GM19372 (cell line): Measurements from ENCODE around the gene COL6A3.

Source experiments
- ATAC-seq: cut with Tn5 transposase; IDR thresholded peaks from one replicate; pipeline ENCODE4 v1.9.1; 2021; ENCODE audit warnings: mild to moderate bottlenecking, low read depth, moderate library complexity; ENCODE audit not compliant: unreplicated experiment

The COL6A3 gene

DNA sequence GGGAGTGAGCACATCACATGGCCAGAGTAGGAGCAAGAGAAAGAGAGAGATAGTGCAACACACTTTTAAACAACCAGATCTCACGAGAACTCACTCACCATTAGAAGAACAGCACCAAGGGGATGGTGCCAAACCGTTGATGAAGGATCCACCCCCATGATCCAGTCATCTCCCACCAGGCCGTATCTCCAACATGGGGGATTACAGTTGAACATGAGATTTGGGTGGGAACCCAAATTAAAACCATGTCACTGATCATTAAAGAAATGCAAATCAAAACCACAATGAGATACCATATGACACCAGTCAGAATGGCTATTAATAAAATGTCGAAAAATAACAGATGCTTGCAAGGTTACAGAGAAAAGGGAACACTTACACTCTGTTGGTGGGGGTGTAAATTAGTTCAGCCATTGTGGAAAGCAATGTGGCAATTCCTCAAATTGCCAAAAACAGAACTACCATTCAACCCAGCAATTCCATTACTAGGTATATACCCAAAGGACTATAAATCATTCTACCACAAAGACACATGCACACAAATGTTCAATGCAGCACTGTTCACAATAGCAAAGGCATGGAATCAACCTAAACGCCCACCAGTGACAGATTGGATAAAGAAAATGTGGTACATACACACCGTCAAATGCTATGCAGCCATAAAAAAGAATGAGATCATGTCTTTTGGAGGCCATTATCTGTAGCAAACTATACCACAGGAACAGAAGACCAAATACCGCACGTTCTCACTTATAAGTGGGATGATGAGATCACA, 137.1 kb downstream of the COL6A3 start:
- no peak for ATAC-seq
